Prostate gland (tissue), 2 donors: Measurements from ENCODE around the gene PNKP. TPM values are rescaled to one million over a fixed set of nuclear protein-coding genes. Genes with fewer than 3 reads are reported as not detected.

Experiments used
- DNase-seq: peaks from one replicate; pipeline ENCODE4 v3.0.0-alpha.2; 2019; ENCODE audit warnings: low spot score
- H3K27ac ChIP-seq, 2 donors: fragments of 200-600 bp; sonication (generic); 2 replicates each; pipeline ENCODE4 v1.5.1; 2017 to 2019
- H3K27me3 ChIP-seq: fragments of 200-600 bp; sonication (generic); replicated peaks from 2 replicates; pipeline ENCODE4 v1.5.1; 2019; ENCODE audit not compliant: insufficient read depth
- H3K36me3 ChIP-seq, 2 donors: fragments of 200-600 bp; sonication (generic); 1 replicate in 1 of 2; 2 replicates in 1 of 2; pipeline versions ENCODE4 v1.5.1 to v1.8.1; 2017 to 2019
- H3K4me1 ChIP-seq: fragments of 200-600 bp; sonication (generic); replicated peaks from 2 replicates; pipeline ENCODE4 v1.5.1; 2019
- H3K4me3 ChIP-seq, 2 donors: fragments of 200-600 bp; sonication (generic); 2 replicates each; pipeline ENCODE4 v1.5.1; 2017 to 2019
- H3K9me3 ChIP-seq: fragments of 200-600 bp; sonication (generic); 2 replicates; pipeline ENCODE4 v1.5.1; 2017
- POLR2A ChIP-seq: fragments of 450-650 bp; IDR thresholded peaks from one replicate; pipeline ENCODE4 v1.6.1; 2016; ENCODE audit warnings: antibody characterized with exemption, mild to moderate bottlenecking
- POLR2AphosphoS5 ChIP-seq: sonication (generic); formaldehyde crosslinking; IDR thresholded peaks from one replicate; pipeline ENCODE4 v1.6.1; 2017; ENCODE audit warnings: antibody characterized with exemption
- WGBS: methylation state at CpG from one replicate; pipeline ENCODE4 v1.1.5; 2018; 5-methylcytosine and 5-hydroxymethylcytosine counted together
- intact Hi-C: fragments of 100-400 bp; cut with DNase I; formaldehyde crosslinking; loops from one replicate; pipeline ENCODE4 v1.14.2; 2022
- total RNA-seq, 2 donors: library from RNA; depleted of rRNA; stranded (reverse); fragments of >200 nt; gene quantifications; one replicate each; pipeline ENCODE4 v1.1.0, GENCODE V29; 2016
- TF ChIP-seq, protein P1 (sequence below), 4 experiments: fragments of 200-600 bp in 2 of 4; fragments of 450-650 bp in 2 of 4; sonication (generic) in 2 of 4; IDR thresholded peaks; 1 replicate in 3 of 4; 2 replicates in 1 of 4; pipeline ENCODE4 v1.5.1; 2016 to 2019; ENCODE audit warnings: antibody characterized with exemption in 4 of 4, mild to moderate bottlenecking in 2 of 4, moderate library complexity in 2 of 4

The PNKP gene
- total RNA-seq, 2 donors from 2014 or later = 64.9 to 128 TPM

GRCh38 chr19:49837425-49837824 is 30.0 kb downstream of the PNKP start:
- 94% methylated on average over 9 of the region's 9 CpGs for WGBS
- H3K27ac ChIP-seq = no peak overlapping the region
- no peak for DNase-seq
- H3K36me3 ChIP-seq = peaks cover 4 to 39% of the 10 kb centered on the region in 2 donors
- intact Hi-C loops = no loop called here
- TF ChIP-seq POLR2AphosphoS5 = no peak
- TF ChIP-seq, protein P1, sequence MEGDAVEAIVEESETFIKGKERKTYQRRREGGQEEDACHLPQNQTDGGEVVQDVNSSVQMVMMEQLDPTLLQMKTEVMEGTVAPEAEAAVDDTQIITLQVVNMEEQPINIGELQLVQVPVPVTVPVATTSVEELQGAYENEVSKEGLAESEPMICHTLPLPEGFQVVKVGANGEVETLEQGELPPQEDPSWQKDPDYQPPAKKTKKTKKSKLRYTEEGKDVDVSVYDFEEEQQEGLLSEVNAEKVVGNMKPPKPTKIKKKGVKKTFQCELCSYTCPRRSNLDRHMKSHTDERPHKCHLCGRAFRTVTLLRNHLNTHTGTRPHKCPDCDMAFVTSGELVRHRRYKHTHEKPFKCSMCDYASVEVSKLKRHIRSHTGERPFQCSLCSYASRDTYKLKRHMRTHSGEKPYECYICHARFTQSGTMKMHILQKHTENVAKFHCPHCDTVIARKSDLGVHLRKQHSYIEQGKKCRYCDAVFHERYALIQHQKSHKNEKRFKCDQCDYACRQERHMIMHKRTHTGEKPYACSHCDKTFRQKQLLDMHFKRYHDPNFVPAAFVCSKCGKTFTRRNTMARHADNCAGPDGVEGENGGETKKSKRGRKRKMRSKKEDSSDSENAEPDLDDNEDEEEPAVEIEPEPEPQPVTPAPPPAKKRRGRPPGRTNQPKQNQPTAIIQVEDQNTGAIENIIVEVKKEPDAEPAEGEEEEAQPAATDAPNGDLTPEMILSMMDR (IDR thresholded peaks at IDR 0.05) = no peak
- H3K27me3 ChIP-seq = no peaks in the 10 kb centered on the region
- no peaks in the 10 kb centered on the region for H3K4me1 ChIP-seq
- no peak overlapping the region for H3K4me3 ChIP-seq
- H3K9me3 ChIP-seq = no peaks in the 10 kb centered on the region

DNA sequence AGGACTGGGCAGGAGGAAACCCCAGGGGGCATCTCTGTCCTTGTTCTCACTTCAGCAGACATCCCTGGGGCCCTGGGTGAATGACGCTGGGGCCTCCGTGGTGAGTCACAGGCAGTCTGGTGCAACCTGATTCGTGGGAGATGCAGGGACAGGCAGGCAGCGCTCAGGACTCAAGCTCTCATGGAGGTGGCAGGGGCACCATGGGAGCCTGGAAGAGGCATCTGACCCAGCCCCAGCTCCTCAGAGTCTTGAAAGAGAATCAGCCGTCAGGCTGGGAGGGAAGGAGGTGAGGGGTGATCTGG is 30.4 kb downstream of the PNKP start:
- no peaks in the 10 kb centered on the region for H3K27me3 ChIP-seq
- no peak overlapping the region for H3K4me3 ChIP-seq
- TF ChIP-seq, protein P1 (IDR thresholded peaks at IDR 0.05) = no peak
- TF ChIP-seq POLR2A (no peak), POLR2AphosphoS5 (no peak)
- H3K36me3 ChIP-seq = peaks cover 4 to 42% of the 10 kb centered on the region in 2 donors
- no peak overlapping the region for H3K27ac ChIP-seq
- intact Hi-C loops = no loop called here
- 89% methylated on average over 5 of the region's 5 CpGs for WGBS
- DNase-seq = no peak
- no peaks in the 10 kb centered on the region for H3K9me3 ChIP-seq
- H3K4me1 ChIP-seq = no peaks in the 10 kb centered on the region

GRCh38 chr19:49836176-49837008 is 31.0 kb downstream of the PNKP start:
- intact Hi-C loops = no loop called here
- no peaks in the 10 kb centered on the region for H3K9me3 ChIP-seq
- DNase-seq = no peak
- H3K27me3 ChIP-seq = no peaks in the 10 kb centered on the region
- WGBS = 92% methylated on average over 20 of the region's 20 CpGs
- H3K4me1 ChIP-seq = no peaks in the 10 kb centered on the region
- H3K36me3 ChIP-seq = peaks cover 4 to 47% of the 10 kb centered on the region in 2 donors
- no peak overlapping the region for H3K27ac ChIP-seq
- no peak overlapping the region for H3K4me3 ChIP-seq
- TF ChIP-seq POLR2AphosphoS5 = no peak
- no peak for TF ChIP-seq POLR2A
- TF ChIP-seq, protein P1 (IDR thresholded peaks at IDR 0.05) = no peak

- H3K36me3 ChIP-seq = peaks cover 4 to 47% of the 10 kb centered on the region in 2 donors
- no peak overlapping the region for H3K4me3 ChIP-seq
- DNase-seq = no peak
- TF ChIP-seq, protein P1 (IDR thresholded peaks at IDR 0.05) = no peak
- no peak for TF ChIP-seq POLR2A
- no peak for TF ChIP-seq POLR2AphosphoS5
- no peaks in the 10 kb centered on the region for H3K4me1 ChIP-seq
- no peaks in the 10 kb centered on the region for H3K9me3 ChIP-seq
- intact Hi-C loops = no loop called here
- no peaks in the 10 kb centered on the region for H3K27me3 ChIP-seq
- H3K27ac ChIP-seq = no peak overlapping the region
- 96% methylated on average over 11 of the region's 12 CpGs for WGBS
These were observed 31.8 kb downstream of the PNKP start for GRCh38 chr19:49835562-49835961.

GRCh38 chr19:49833599-49833998 is 33.8 kb downstream of the PNKP start:
- H3K27me3 ChIP-seq = no peaks in the 10 kb centered on the region
- H3K4me1 ChIP-seq = no peaks in the 10 kb centered on the region
- H3K36me3 ChIP-seq = peaks cover 4 to 48% of the 10 kb centered on the region in 2 donors
- no peaks in the 10 kb centered on the region for H3K9me3 ChIP-seq
- no peak overlapping the region for H3K4me3 ChIP-seq
- no peak overlapping the region for H3K27ac ChIP-seq
- intact Hi-C loops = no loop called here
- no peak for DNase-seq
- 91% methylated on average over 7 of the region's 7 CpGs for WGBS
- TF ChIP-seq POLR2A (no peak), POLR2AphosphoS5 (no peak)
- TF ChIP-seq, protein P1 (IDR thresholded peaks at IDR 0.05) = no peak
